RWPE2 (cell line): ENCODE data around the gene ADAM12.
A peak's percentile ranks its signal among the peaks of the same experiment; 100 is the strongest.

Experiments used
- ATAC-seq: fragments of 200-7000 bp; cut with Tn5 transposase; 3 replicates; pipeline ENCODE4 v1.9.1; 2021; ENCODE audit warnings: low read depth
- DNase-seq: peaks from one replicate; pipeline ENCODE4 v3.0.0-alpha.2; 2020; ENCODE audit warnings: low spot score
- H3K27ac ChIP-seq: fragments of 450-650 bp; 2 replicates; pipeline ENCODE4 v1.5.1; 2017; ENCODE audit warnings: mild to moderate bottlenecking; ENCODE audit not compliant: poor library complexity, severe bottlenecking
- H3K27me3 ChIP-seq: fragments of 250-450 bp; sonication (Bioruptor Pico); 2 replicates; pipeline ENCODE4 v1.5.1; 2021; ENCODE audit warnings: mild to moderate bottlenecking, moderate library complexity; ENCODE audit not compliant: insufficient read depth, poor library complexity, severe bottlenecking
- H3K36me3 ChIP-seq: fragments of 250-450 bp; sonication (Bioruptor Pico); 2 replicates; pipeline ENCODE4 v1.5.1; 2020; ENCODE audit warnings: low read depth, mild to moderate bottlenecking, moderate library complexity
- H3K4me1 ChIP-seq: fragments of 250-450 bp; sonication (Bioruptor Pico); 2 replicates; pipeline ENCODE4 v1.5.1; 2021; ENCODE audit warnings: mild to moderate bottlenecking, moderate library complexity; ENCODE audit not compliant: insufficient read depth, poor library complexity, severe bottlenecking
- H3K4me3 ChIP-seq: fragments of 250-450 bp; sonication (Bioruptor Pico); 2 replicates; pipeline ENCODE4 v1.5.1; 2021; ENCODE audit warnings: mild to moderate bottlenecking, moderate library complexity; ENCODE audit not compliant: severe bottlenecking
- H3K9me3 ChIP-seq: fragments of 250-450 bp; sonication (Bioruptor Pico); 2 replicates; pipeline ENCODE4 v1.5.1; 2021; ENCODE audit warnings: mild to moderate bottlenecking, moderate library complexity; ENCODE audit not compliant: severe bottlenecking
- CTCF ChIP-seq: fragments of 450-650 bp; IDR thresholded peaks from one replicate; pipeline ENCODE4 v1.5.1; 2017; ENCODE audit warnings: mild to moderate bottlenecking, moderate library complexity; ENCODE audit not compliant: poor library complexity, severe bottlenecking

The ADAM12 gene

GRCh38 chr10:126135177-126135576 lies 253.1 kb downstream of the ADAM12 start:
- no peaks in the 10 kb centered on the region for H3K9me3 ChIP-seq
- peaks cover 4% of the 10 kb centered on the region for H3K4me1 ChIP-seq
- DNase-seq (no peak), ATAC-seq (no peak)
- H3K36me3 ChIP-seq = no peaks in the 10 kb centered on the region
- H3K27ac ChIP-seq = no peak overlapping the region
- no peaks in the 10 kb centered on the region for H3K27me3 ChIP-seq
- no peak overlapping the region for H3K4me3 ChIP-seq
- TF ChIP-seq CTCF = no peak

- DNase-seq = no peak
- no peaks in the 10 kb centered on the region for H3K36me3 ChIP-seq
- H3K27ac ChIP-seq = no peak overlapping the region
- H3K27me3 ChIP-seq = no peaks in the 10 kb centered on the region
- no peak overlapping the region for H3K4me3 ChIP-seq
- no peaks in the 10 kb centered on the region for H3K9me3 ChIP-seq
- peak; percentile 44; the same call in 2 of the 3 replicates for ATAC-seq
- no peak for TF ChIP-seq CTCF
- H3K4me1 ChIP-seq = peaks cover 4% of the 10 kb centered on the region
These were observed 254.2 kb downstream of the ADAM12 start for GRCh38 chr10:126133906-126134656.

- Histone ChIP-seq H3K9me3 (no peaks in the 10 kb centered on the region), H3K27me3 (no peaks in the 10 kb centered on the region), H3K4me1 (peaks cover 4% of the 10 kb centered on the region), H3K4me3 (no peak overlapping the region), H3K27ac (no peak overlapping the region), H3K36me3 (no peaks in the 10 kb centered on the region)
- DNase-seq = no peak
- no peak for ATAC-seq
- no peak for TF ChIP-seq CTCF
These were observed 255.1 kb downstream of the ADAM12 start for GRCh38 chr10:126133082-126133620.

GRCh38 chr10:126131341-126131740 lies 256.9 kb downstream of the ADAM12 start:
- DNase-seq (no peak), ATAC-seq (no peak)
- H3K4me1 ChIP-seq = peaks cover 4% of the 10 kb centered on the region
- H3K9me3 ChIP-seq = no peaks in the 10 kb centered on the region
- no peak for TF ChIP-seq CTCF
- H3K4me3 ChIP-seq = no peak overlapping the region
- no peak overlapping the region for H3K27ac ChIP-seq
- H3K36me3 ChIP-seq = no peaks in the 10 kb centered on the region
- no peaks in the 10 kb centered on the region for H3K27me3 ChIP-seq

GRCh38 chr10:126130271-126130710 lies 258.0 kb downstream of the ADAM12 start:
- H3K4me3 ChIP-seq = no peak overlapping the region
- ATAC-seq (no peak), DNase-seq (no peak)
- no peak for TF ChIP-seq CTCF
- no peak overlapping the region for H3K27ac ChIP-seq
- no peaks in the 10 kb centered on the region for H3K36me3 ChIP-seq
- no peaks in the 10 kb centered on the region for H3K27me3 ChIP-seq
- peaks cover 4% of the 10 kb centered on the region for H3K4me1 ChIP-seq
- no peaks in the 10 kb centered on the region for H3K9me3 ChIP-seq
